ENCODE data around the gene ARHGAP12.

GRCh38 chr10:31832261-31832660 is 96.4 kb downstream of the ARHGAP12 start:
- TF ChIP-seq CTCF (conservative IDR thresholded peaks at IDR 0.05 in 1 of 2, IDR thresholded peaks at IDR 0.05 in 1 of 2; ENCODE audit: extremely low read depth in 1 of 2, insufficient read depth in 1 of 2, low read depth in 1 of 2, low read length in 2 of 2) (no peak), EZH2 (IDR thresholded peaks at IDR 0.05; ENCODE audit: borderline replicate concordance, low read length) (no peak)

Measured in mammary epithelial cell (primary cell).